Measurements from ENCODE around the gene ACBD4. TPM values are rescaled to one million over a fixed set of nuclear protein-coding genes. Genes with fewer than 3 reads are reported as not detected.

Gene ACBD4
- total and polyA plus RNA-seq, 2 of the 13 experiments (the other 11 are each of a cell fraction or from before 2014, with no cell fraction given): 16.1 to 26.9 TPM

GRCh38 chr17:45135192-45135977 is at the start of gene ACBD4 (continued):
- TF ChIP-seq, protein P1, sequence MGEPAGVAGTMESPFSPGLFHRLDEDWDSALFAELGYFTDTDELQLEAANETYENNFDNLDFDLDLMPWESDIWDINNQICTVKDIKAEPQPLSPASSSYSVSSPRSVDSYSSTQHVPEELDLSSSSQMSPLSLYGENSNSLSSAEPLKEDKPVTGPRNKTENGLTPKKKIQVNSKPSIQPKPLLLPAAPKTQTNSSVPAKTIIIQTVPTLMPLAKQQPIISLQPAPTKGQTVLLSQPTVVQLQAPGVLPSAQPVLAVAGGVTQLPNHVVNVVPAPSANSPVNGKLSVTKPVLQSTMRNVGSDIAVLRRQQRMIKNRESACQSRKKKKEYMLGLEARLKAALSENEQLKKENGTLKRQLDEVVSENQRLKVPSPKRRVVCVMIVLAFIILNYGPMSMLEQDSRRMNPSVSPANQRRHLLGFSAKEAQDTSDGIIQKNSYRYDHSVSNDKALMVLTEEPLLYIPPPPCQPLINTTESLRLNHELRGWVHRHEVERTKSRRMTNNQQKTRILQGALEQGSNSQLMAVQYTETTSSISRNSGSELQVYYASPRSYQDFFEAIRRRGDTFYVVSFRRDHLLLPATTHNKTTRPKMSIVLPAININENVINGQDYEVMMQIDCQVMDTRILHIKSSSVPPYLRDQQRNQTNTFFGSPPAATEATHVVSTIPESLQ (CRISPR knock-in tag; conservative IDR thresholded peaks at IDR 0.05): peak; percentile 52; the same call in 1 of the 2 replicates
- TF ChIP-seq NFKB2 (CRISPR knock-in tag; IDR thresholded peaks at IDR 0.05; ENCODE audit: borderline replicate concordance) (peak; percentile 92), ZBTB25 (CRISPR knock-in tag; IDR thresholded peaks at IDR 0.05) (peak; percentile 90), SP5 (CRISPR knock-in tag; IDR thresholded peaks at IDR 0.05; ENCODE audit: borderline replicate concordance, low read depth) (peak; percentile 28; the same call in 1 of the 2 replicates), ARNT (IDR thresholded peaks at IDR 0.05) (no peak), XBP1 (CRISPR knock-in tag; IDR thresholded peaks at IDR 0.05) (no peak), JDP2 (CRISPR knock-in tag; IDR thresholded peaks at IDR 0.05; ENCODE audit: borderline replicate concordance) (no peak), STAT6 (CRISPR knock-in tag; IDR thresholded peaks at IDR 0.05; ENCODE audit: borderline replicate concordance) (peak; percentile 78; the same call in 1 of the 2 replicates), HIC2 (CRISPR knock-in tag; IDR thresholded peaks at IDR 0.05; ENCODE audit: low read depth) (peak; percentile 76), TOE1 (CRISPR knock-in tag; IDR thresholded peaks at IDR 0.05) (0 out of 2 replicates have a peak, but pooled peaks have one; percentile 65), RXRB (CRISPR knock-in tag; IDR thresholded peaks at IDR 0.05; ENCODE audit: borderline replicate concordance) (peak; percentile 86), ZNF562 (CRISPR knock-in tag; IDR thresholded peaks at IDR 0.05; ENCODE audit: borderline replicate concordance) (no peak)
- TF ChIP-seq, protein P2, sequence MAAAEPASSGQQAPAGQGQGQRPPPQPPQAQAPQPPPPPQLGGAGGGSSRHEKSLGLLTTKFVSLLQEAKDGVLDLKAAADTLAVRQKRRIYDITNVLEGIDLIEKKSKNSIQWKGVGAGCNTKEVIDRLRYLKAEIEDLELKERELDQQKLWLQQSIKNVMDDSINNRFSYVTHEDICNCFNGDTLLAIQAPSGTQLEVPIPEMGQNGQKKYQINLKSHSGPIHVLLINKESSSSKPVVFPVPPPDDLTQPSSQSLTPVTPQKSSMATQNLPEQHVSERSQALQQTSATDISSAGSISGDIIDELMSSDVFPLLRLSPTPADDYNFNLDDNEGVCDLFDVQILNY (CRISPR knock-in tag; conservative IDR thresholded peaks at IDR 0.05): peak; percentile 60; the same call in 1 of the 2 replicates
- TF ChIP-seq, protein P3, sequence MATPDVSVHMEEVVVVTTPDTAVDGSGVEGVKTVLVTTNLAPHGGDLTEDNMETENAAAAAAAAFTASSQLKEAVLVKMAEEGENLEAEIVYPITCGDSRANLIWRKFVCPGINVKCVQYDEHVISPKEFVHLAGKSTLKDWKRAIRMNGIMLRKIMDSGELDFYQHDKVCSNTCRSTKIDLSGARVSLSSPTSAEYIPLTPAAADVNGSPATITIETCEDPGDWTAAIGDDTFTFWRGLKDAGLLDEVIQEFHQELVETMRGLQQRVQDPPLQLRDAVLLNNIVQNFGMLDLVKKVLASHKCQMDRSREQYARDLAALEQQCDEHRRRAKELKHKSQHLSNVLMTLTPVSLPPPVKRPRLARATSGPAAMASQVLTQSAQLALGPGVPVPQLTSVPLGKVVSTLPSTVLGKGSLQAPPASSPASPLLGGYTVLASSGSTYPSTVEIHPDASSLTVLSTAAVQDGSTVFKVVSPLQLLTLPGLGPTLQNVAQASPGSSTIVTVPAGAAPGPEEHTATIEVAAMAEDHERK (CRISPR knock-in tag; IDR thresholded peaks at IDR 0.05; ENCODE audit: low read depth): peak; percentile 68
- TF ChIP-seq, protein P4, sequence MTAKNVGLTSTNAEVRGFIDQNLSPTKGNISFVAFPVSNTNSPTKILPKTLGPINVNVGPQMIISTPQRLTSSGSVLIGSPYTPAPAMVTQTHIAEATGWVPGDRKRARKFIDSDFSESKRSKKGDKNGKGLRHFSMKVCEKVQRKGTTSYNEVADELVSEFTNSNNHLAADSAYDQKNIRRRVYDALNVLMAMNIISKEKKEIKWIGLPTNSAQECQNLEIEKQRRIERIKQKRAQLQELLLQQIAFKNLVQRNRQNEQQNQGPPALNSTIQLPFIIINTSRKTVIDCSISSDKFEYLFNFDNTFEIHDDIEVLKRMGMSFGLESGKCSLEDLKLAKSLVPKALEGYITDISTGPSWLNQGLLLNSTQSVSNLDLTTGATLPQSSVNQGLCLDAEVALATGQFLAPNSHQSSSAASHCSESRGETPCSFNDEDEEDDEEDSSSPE (CRISPR knock-in tag; IDR thresholded peaks at IDR 0.05): peak; percentile 88
